Activated CD4-positive, alpha-beta T cell treated with anti-CD3 and anti-CD28 coated beads for 24 hours (primary cell): ENCODE measurements around the gene UBAP1.
"Not testable (repeated sequence)": the region's sequence is repeated elsewhere in the genome, so short reads cannot be mapped to it uniquely, and the experiment has no call there.

Source experiments
- DNase-seq, 2 donors: peaks; one replicate each; pipeline ENCODE4 v3.0.0-alpha.2; 2020; ENCODE audit warnings: low read depth in 2 of 2

The UBAP1 gene

GRCh38 chr9:34179213-34180136 is 632 bp downstream of the UBAP1 start:
- no peak for DNase-seq

DNA sequence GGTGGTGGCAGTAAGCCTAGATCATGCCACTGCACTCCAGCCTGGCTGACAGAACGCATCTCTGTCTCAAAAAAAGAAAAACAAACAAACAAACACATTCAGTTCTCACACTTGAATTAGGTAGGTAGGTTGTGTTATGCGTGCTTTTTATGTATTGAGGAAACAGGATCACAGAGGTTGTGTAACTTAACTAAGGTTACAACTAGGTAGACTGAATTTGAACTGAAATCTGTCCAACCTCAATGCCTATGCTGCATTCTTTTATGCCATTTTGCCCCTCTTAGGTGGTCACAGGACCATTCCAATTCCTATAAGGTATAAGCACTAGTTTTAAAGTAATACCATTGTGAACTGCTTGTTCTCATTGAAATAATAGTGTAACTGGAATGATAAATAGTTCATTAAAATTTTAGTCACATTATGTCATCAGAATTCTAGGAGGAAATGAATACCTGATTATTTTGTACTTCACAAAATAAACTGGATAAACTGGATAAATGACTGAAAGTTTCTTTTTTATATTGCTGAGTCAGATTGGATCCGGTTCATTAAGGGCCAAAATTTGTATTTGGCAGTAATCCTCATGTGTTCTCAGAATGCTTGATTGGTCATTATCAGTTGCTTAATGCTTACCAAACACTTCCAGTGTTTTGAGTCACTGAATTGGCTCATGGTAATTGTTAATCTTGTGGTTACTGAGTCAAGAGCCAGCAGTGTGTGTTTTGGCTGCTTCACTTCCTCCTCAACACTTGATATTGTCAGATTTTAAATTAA is 7.1 kb downstream of the UBAP1 start:
- DNase-seq: no peak

GRCh38 chr9:34187891-34188240 is 9.0 kb downstream of the UBAP1 start:
- no peak for DNase-seq

DNA sequence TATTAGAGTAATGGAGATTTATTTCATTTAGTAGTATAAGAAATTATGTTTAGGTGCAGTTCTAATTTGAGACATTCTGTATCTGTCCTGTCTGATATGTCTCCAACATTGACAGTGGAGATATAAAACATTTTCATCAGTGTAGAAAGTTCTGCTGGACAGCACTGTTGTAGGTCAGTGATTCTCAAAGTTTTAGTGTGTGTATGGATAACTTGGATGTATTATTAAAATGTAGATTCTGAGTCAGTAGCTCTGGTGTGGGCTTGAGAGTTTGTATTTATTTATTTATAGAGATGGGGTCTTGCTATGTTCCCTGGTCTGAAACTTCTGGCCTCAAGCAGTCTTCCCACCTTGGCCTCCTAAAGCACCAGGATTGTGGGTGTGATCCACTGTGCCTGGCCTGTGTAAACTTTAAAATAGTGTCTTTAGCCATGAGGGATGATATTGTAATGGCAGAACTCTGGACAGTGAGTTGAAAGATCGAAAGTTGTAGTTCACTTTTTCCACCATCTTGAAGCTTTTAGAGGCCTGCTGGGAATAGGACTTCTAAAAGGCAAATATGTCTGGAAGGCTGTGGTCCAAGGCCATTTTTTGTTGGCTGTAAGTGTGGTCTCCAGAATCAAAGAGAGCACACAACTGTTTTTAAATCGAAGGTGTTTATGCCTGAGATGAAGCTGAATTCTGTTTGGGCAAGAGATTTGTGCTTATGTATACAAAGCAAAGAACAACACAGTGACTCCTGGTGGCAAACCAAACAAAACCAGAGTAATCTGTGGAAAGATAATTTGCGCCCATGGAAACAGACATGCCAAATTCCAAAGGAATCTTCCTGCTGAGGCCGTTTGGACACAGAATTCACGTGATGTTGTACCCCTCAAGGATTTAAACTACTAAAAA is 12.4 kb downstream of the UBAP1 start:
- DNase-seq: no peak

DNA sequence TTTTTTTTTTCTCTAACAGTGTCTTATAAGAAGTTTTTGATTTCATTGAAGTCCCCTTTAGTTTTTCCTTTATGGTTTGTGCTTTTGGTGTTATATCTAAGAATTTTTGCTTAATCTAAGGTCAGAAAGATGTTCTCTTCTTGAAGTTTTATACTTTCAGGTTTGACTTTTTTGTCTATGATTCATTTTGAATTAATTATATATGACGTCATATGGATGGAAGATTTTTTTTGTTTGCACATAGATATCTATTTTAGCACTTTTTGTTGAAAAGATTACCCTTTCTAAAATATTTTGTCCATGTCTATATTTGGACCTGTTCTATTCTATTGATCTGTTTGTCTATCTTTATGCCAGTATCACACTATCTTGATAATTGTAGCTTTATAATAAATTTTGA is 16.3 kb downstream of the UBAP1 start:
- no peak for DNase-seq

- not testable (repeated sequence) for DNase-seq
These were observed 18.4 kb downstream of the UBAP1 start for GRCh38 chr9:34197286-34197685.

GRCh38 chr9:34197756-34198711 is 19.2 kb downstream of the UBAP1 start:
- no peak for DNase-seq

DNA sequence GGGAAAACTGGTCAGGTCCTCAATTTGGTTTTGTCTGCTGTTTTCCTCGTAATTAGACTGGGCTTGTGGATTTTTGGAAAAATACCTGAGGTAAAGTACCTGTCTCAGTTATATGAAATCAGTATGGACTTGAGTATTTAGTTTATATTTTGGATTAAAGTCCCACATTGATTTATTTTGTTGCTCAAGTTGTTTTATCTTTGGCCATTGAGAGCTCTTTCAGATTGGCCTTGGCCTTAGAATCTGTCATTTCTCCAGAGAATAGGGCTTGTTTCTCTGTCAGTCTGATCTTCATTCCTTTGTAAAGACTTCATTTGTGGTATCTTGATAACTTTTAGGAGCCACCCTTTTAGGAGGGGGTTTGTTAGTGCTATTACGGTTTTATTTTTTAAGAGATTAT is 21.2 kb downstream of the UBAP1 start:
- no peak for DNase-seq

- no peak for DNase-seq
These were observed 24.6 kb downstream of the UBAP1 start for GRCh38 chr9:34203275-34203991.

DNA sequence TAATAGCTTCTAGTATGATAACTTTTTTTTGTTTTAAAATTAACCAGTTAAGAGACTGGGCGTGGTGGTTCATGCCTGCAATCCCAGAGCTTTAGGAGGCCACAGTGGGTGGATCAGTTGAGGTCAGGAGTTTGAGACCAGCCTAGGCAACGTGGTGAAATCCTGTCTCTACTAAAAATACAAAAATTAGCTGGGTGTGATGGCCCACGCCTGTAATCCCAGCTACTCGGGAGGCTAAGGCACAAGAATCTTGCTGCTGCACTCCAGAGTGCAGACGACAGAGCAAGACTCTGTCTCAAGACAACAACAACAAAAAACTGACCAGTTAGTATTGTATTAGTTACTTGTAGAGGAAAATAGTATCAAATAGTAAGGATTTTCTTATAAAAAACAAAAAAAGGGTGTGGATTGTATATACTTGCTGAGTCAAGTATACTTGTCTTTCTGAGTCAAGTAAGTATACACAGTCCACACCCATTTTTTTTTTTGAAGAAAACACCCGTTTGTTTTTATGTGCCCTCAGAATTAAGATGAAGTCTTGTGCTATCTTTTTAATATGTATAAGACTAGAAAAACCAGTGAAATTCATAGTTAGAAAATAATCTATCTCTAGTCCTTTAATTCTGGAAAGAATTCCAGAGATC is 25.3 kb downstream of the UBAP1 start:
- no peak for DNase-seq

GRCh38 chr9:34205102-34205501 is 26.3 kb downstream of the UBAP1 start:
- DNase-seq: no peak

- DNase-seq: no peak
These were observed 27.7 kb downstream of the UBAP1 start for GRCh38 chr9:34206561-34206960.

DNA sequence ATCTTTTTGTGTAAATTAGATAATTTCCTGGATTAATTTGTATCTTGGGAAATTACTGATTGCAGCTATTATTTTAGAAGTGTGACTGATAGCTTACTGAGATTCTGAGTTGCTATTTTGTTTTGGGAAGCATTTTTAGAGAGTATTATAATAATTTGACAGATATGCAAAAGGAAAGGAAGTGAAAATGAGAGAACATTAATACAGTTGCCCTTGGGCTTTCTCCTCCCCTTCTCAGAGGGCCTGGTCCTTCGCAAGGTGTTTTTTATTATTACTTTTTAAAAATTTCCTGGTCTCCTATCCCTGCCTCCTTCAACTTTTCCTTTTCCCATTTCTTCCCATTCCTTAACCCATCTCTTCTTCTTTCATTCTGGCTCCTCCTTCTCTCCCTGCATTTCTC is 32.6 kb downstream of the UBAP1 start:
- no peak for DNase-seq

- DNase-seq: not testable (repeated sequence)
These were observed 35.6 kb downstream of the UBAP1 start for GRCh38 chr9:34214354-34215000.

- no peak for DNase-seq
These were observed 37.5 kb downstream of the UBAP1 start for GRCh38 chr9:34216325-34216724.

- not testable (repeated sequence) for DNase-seq
These were observed 38.2 kb downstream of the UBAP1 start for GRCh38 chr9:34217015-34217414.

DNA sequence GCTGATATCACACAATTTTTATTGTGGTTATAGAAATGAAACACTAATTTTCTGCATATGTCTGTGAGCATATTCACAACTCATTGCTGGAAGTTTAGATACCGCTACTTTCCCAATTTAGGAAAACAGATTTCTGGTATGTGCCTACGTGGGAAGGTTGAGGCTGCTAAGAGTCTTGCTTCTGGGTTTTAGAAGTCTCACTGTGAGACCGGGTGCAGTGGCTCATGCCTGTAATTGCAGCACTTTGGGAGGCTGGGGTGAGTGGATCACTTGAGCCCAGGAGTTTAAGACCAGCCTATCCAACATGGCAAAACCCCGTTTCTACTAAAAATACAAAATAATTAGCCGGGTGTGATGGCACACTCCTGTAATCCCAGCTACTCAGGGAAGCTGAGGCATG is 39.6 kb downstream of the UBAP1 start:
- DNase-seq: no peak

GRCh38 chr9:34219421-34219820 is 40.6 kb downstream of the UBAP1 start:
- DNase-seq: no peak

DNA sequence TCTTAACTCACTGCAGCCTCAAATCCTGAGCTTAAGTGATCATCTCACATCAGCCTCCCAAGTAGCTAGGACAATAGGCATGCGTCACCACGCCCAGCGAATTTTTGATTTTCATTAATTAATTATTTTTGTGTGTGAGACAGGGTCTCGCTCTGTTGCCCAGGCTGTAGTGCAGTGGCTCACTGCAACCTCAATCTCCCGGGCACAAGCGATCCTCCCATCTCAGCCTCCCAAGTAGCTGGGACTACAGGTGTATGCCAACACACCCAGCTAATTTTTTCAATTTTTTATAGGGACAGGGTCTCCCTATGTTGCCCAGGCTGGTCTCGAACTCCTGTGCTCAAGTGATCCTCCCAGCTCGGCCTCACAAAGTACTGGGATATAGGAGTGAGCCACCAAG is 41.4 kb downstream of the UBAP1 start:
- no peak for DNase-seq
